Fibroblast of villous mesenchyme (primary cell): ENCODE measurements around the gene BYSL. TPM values are rescaled to one million over a fixed set of nuclear protein-coding genes. Genes with fewer than 3 reads are reported as not detected.

Source experiments
- DNase-seq: peaks from one replicate; pipeline ENCODE4 v3.0.0-alpha.2; 2010; ENCODE audit warnings: low read depth
- H3K4me3 ChIP-seq: 2 replicates; pipeline ENCODE4 v1.5.1; 2011; ENCODE audit warnings: low read depth, mild to moderate bottlenecking, low read length
- total RNA-seq: library from RNA; depleted of rRNA; stranded (reverse); fragments of >200 nt; gene quantifications from 2 replicates; pipeline ENCODE4 v1.2.3, GENCODE V29; 2012
- TF ChIP-seq, protein P1 (sequence below): IDR thresholded peaks from 2 replicates; pipeline ENCODE4 v1.5.1; 2012; ENCODE audit warnings: low read depth, mild to moderate bottlenecking, low read length; ENCODE audit not compliant: insufficient read depth

Gene BYSL
- total RNA-seq, 1 donor = 20.7 TPM

DNA sequence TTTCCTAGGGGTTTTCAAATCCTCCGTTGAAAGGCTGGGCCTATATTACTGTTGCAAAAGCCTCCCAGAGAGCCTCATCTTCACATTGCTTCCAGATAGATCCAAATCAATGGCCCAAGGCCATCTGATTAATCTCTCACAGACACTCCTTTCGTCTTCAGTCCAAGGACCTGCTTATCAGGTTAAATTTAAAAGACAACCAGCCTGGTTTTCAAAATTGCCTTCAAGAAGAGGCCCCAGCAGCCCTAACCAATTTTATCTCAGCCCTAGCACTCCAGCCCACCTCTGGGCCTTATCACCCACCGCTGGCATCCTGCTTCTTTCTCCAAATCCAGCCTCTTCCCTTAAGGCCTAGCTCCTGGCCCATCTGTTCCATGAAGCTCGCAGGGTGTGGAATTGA is 35.8 kb downstream of the BYSL start:
- no peak for DNase-seq

DNA sequence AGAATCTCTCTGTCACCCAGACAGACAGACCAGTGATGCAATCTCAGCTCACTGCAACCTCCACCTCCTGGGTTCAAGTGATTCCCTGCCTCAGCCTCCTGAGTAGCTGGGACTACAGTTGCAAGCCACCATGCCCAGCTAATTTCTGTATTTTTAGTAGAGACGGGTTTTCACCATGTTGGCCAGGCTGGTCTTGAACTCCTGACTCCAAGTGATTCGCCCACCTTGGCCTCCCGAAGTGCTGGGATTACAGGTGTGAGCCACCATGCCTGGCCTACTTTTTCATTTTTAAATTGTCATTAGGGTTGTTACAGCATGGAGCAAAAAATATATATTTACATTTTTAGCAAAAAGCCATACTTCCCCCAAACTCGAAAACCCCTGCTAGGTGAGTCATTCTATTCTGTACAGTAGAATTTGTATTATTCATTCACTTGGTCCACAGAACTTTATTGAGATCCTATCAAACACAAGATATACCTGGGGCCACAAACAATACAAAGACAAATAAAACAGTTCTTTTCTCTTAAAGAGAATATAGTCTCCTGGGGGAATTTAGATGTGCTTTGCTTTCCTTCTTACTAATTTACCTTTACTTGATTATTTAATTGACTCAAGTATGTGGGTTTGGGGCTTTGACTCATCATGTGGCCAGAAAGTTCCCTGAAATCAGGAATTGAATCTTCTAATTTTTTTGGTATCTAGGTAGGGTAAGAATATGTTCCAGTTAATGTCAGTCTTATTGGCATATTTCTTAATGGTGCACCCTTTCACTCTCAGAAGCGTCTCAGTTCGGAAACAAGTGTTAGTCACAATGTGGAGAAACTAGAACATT is 36.9 kb downstream of the BYSL start:
- H3K4me3 ChIP-seq = no peak overlapping the region
- TF ChIP-seq, protein P1, sequence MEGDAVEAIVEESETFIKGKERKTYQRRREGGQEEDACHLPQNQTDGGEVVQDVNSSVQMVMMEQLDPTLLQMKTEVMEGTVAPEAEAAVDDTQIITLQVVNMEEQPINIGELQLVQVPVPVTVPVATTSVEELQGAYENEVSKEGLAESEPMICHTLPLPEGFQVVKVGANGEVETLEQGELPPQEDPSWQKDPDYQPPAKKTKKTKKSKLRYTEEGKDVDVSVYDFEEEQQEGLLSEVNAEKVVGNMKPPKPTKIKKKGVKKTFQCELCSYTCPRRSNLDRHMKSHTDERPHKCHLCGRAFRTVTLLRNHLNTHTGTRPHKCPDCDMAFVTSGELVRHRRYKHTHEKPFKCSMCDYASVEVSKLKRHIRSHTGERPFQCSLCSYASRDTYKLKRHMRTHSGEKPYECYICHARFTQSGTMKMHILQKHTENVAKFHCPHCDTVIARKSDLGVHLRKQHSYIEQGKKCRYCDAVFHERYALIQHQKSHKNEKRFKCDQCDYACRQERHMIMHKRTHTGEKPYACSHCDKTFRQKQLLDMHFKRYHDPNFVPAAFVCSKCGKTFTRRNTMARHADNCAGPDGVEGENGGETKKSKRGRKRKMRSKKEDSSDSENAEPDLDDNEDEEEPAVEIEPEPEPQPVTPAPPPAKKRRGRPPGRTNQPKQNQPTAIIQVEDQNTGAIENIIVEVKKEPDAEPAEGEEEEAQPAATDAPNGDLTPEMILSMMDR = no peak
- no peak for DNase-seq

More for the DNA sequence above, 35.8 kb downstream of the BYSL start:
- TF ChIP-seq, protein P1 = no peak
- no peak overlapping the region for H3K4me3 ChIP-seq

DNA sequence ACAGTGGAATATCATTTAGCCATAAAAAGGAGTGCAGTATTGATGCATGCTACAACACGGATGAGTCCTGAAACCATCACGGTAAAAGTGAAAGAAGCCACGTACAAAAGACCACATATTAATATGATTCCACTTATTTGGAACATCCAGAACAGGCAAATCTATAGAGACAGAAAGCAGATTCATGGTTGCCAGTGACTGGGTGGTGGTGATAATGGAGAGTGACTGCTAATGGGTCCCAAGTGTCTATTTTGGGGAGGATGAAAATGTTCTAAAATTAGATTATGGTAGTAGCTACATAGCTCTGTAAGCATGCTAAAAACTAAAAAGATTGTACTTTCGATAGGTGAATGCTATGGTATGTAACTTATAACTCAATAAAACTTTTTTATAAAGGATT is 38.7 kb downstream of the BYSL start:
- H3K4me3 ChIP-seq = no peak overlapping the region
- TF ChIP-seq, protein P1 = no peak
- no peak for DNase-seq

DNA sequence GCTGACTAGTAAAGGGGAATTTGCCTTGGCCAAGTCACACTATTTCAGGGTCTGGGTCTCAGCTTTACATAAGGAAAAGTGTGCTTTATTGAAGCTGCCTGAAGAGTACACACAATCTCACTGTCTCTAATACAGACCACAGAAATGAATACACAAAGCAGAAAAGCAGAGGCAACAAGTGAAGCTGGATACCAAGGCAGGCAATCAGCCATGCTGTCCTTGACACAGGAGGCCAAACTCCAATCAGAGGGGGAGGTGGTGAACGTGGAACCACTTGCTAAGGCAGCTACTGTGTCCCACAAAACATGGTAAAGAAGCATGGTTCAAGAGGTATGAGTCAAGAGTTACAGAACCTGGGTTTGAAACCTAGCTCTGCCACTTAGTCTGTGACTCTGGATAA is 42.1 kb downstream of the BYSL start:
- TF ChIP-seq, protein P1 = no peak
- DNase-seq = no peak
- no peak overlapping the region for H3K4me3 ChIP-seq

DNA sequence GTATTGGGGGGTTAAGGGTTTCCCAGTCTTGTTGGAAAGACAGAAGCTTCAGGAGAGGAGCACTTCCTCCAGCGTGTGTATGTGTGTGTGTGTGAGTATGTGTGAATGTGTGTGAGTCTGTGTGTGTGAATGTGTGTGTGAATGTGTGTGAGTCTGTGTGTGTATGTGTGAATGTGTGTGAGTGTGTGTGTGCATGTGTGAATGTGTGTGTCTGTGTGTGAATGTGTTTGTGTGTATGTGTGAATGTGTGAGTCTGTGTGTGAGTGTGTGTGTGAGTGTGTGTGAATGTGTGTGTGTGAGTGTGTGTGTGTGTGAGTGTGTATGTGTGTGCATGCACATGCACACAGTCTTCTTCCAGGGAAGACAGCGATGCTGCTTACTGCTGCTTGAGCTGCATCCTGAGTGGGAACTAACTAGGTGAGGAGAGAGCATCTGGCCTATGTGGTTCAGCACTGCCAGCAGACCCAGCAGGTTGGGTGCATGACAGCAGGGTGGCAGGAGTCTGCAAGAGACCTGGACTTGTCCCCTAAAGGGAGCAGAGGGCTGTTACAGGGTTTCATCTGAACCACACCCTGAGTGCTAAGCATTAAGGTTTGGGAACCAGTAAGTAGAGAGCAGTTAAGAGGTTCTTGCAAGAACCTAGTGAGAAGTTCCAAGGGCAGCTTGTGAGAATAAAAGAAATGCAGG is 43.0 kb downstream of the BYSL start:
- TF ChIP-seq, protein P1 = no peak

DNA sequence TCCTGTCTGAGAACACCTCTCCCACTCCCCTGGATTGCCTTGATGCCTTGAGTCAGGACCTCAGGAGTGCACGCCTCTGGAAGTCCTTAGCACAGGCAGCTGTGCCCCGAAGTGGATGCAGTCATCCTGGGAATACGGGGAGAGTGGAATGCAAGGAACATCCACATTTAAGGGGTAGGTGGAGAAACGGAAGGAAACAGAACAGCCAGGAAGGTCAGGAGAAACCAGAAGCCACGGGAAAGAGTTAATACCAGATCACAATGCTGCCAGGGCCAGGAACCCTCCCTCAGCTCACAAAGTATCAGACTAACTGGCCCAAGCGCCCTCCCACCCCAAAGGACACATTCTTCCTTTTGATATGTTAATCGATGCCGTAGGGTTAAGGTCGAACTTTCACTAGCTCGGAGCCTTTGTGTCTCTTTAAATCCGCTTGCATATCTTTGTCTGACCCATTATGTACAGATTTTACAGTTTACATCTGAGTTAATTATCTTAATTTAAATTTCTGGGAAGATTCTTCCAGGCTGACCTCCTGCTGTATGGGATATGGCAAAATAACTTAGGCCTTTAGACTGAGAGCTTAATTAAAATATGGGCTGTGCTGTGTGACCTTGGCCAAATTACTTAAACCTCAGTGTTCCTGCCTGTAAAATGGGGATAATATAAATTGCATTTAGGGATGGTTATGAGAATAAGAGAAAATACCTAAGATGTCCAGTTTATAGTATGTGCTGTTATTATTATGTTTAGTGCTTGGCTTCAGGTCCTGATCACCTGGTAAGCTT is 44.3 kb downstream of the BYSL start:
- TF ChIP-seq, protein P1 = no peak

More for the DNA sequence above, 43.0 kb downstream of the BYSL start:
- no peak for DNase-seq
- no peak overlapping the region for H3K4me3 ChIP-seq

More for the DNA sequence above, 44.3 kb downstream of the BYSL start:
- DNase-seq = no peak
- H3K4me3 ChIP-seq = no peak overlapping the region
